Measurements from ENCODE around the gene PDCD1.
"Not testable (repeated sequence)": the region's sequence is repeated elsewhere in the genome, so short reads cannot be mapped to it uniquely, and the experiment has no call there.

PDCD1 gene

DNA sequence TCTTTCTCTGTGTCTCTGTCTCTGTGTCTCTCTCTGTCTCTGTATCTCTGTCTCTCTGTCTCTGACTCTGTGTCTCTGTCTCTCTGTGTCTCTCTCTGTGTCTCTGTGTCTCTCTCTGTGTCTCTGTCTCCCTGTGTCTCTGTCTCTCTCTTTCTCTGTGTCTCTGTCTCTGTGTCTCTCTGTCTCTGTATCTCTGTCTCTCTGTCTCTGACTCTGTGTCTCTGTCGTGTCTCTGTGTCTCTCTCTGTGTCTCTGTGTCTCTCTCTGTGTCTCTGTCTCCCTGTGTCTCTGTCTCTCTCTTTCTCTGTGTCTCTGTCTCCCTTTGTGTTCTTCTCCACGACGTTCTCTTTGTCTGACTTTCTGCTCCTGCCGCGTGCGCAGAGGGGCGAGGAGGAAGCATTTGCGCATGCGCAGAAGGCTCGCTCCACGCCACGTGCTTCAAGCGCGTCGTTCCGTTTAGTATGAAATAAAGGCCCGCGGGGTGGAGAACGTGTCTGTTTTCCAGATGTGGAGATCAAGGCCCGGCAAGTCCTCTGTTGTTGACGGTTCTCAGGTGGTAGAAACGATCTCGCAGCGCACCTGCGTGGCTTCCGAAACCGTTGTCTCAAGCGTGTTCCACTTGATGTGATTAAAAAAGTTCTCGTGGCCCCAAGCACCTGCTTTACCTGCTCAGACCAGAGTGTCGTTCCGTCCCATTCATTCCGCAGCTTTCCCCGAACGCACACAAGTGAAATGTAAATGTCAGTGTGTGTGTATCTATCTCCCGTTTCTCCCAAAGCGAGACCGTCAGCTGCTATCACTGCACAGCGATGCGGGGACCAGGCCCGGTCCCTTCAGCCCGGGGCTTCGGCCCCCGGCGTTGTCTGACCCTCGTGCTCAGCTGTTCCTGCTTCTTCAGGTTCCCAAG, 34.9 kb downstream of the PDCD1 start:
- not testable (repeated sequence) for DNase-seq

DNA sequence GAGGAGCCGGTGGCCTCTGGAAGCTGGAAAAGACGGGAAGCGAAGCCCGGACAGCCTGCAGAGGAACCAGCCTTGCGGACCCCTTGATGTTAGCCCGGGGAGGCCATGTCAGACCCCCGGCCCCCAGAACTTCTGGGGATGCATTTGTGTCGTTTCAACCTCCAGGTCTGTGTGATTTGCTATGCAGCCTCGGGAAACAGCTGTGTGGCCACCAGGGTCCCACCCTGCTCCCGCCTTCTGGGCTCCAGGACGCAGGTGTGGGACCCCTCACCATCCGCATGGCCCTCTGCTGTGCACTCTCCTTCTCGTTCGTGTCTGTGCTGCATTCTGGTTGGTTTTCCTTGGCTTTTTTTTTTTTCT, 36.5 kb downstream of the PDCD1 start:
- no peak for DNase-seq

DNA sequence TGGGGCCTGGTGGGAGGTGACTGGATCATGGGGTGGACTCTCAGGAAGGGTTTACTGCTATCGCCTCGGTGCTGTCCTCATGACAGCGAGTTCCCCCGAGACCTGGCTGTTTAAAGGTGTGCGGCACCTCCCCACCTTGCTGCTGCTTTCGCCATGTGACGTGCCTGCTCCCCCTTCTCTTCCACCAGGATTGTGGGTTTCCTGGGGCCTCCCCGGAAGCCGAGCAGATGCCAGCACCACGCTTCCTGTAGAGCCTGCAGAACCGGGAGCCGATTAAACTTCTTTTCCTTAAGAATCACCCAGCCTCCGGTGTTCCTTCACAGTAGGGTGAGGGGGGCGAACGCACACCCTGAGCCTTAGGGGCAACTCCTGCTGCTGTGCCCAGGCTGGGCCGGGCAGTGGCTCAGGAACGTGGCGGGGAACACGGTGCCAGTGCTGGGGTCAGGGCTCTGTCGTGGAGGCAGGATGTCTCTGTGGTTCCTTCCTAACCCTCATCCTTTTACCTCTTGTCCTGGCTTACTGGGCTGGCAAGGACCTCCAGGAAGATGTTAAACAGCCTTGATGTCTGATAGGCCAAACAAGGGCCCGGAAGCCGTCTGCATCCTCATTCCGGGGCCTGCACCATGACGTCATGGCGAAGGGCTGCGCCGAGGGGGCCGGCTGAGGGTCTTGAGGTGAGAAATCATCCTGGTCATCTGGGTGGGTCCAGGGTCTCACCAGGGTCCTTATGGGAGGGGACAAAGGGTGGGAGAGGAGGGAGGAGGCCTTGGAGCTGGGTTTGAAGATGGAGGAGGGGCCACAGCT, 37.0 kb downstream of the PDCD1 start:
- no peak for DNase-seq

DNA sequence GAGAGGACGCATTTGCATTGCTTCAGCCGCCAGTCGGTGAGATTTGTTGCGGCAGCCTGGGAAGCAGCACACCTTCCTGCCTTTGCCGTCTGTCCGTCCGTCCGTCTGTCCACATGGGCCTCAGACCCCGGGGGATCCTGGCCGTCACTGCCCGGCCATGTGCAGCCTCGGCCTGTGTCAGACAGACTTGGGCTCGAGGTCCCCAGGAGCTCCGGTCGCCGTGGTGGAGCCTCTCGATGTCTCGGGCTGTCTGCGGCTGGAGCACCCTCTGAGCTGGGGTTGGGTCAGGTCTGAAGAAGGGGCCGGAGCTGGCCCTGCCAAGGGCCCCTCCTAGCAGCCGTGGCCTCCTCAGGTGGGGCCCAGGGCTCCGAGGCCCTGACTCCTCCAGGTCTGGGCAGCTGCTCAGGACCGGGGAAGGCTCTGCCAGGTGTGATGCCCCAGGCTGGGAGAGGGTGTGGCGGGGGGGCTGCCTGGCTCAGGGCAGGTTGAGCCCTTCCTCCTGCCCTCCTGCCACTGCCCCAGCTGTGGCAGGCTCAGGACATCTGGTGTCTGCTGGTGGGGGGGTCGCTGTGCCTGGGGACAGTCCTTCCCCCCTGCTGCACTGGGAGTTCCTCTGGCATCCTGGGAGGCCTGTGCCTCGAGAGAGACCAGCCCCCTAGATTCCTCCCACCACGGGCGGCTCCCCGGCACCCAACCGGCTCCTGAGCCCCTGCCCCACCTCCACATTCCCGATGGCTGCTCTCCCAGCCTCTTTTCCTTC, 37.9 kb downstream of the PDCD1 start:
- no peak for DNase-seq

DNA sequence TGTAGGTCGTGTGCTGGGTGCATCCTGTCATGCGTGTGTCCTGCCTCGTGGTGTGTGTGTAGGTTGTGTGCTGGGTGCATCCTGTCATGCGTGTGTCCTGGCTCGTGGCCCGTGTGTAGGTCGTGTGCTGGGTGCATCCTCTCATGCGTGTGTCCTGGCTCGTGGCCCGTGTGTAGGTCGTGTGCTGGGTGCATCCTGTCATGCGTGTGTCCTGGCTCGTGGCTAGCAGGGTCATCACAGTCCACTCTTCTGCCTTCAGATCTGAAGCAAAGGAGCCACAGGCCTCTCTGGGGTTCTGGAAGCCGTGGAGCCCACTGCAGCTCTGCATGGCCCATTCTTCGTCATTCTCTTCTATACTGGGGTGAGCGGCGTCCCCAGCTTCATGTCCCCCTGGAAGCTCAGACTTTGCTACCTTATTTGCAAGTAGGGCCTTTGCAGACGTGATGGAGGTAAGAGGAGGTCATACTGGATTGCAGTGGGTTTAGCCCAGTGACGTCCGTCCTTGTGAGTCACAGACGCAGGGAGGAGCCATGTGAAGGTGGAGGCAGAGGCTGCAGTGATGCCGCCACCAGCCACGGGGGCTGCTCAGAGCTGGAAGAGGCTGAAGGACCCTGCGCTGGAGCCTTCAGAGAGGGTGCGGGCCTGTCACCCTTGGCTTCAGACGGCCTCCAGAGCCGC, 38.6 kb downstream of the PDCD1 start:
- not testable (repeated sequence) for DNase-seq

DNA sequence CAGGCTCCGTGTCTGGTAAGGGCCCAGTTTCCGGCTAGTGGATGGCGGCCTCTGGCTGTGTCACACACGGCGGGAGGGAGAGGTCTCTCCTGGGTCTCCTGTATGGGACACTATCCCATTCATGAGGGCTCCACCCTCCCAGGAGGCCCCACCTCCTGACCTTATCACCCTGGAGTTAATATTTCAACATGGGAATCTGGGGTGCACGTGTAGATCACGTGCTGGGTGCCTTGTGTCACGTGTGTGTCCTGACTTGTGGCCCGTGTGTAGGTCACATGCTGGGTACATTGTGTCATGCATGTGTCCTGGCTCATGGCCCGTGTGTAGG, 39.8 kb downstream of the PDCD1 start:
- no peak for DNase-seq

DNA sequence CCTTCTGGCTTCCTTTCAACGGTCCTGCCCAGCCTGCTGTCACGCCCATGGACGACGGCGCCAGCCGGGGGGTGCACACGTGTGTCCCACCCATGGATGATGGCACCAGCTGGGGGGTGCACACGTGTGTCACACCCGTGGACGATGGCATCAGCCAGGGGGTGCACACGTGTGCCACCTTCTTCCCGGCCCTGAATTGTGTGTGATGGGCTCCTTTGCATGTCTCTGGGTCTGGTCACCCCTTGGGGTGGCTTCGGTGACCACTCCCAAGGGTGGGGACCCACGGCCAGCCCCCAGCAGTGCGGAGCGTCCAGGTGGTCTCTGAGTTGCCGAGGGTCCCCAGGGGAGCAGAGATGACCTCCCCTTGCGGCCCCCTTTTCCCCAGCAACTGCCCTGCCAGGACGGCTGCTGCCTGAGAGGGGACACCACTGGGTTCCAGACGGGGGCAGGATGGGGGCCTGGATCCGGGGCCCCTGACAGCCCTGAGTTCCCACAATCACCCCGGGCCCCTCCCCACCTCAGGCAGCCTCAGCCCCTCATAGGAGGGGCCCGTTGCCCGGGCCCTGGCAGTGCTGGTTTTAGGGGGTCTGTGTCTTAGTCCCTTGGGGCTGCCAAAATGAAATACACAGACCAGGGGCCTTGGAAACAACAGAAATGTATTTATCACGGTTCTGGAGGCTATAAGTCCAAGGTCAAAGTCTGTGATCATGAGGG, 40.3 kb downstream of the PDCD1 start:
- DNase-seq: no peak

DNA sequence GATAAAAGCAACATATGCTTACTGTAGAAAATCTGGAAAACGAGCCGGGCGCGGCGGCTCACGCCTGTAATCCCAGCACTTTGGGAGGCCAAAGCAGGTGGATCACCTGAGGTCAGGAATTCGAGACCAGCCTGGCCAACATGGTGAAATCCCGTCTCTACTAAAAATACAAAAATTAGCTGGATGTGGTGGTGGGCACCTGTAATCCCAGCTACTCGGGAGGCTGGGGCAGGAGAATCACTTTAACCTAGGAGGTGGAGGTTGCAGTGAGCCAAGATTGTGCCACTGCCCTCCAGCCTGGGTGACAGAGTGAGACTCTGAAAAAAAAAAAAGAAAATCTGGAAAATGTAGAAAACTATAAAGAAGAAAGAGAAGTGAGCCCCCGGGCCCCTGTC, 40.9 kb downstream of the PDCD1 start:
- not testable (repeated sequence) for DNase-seq

DNA sequence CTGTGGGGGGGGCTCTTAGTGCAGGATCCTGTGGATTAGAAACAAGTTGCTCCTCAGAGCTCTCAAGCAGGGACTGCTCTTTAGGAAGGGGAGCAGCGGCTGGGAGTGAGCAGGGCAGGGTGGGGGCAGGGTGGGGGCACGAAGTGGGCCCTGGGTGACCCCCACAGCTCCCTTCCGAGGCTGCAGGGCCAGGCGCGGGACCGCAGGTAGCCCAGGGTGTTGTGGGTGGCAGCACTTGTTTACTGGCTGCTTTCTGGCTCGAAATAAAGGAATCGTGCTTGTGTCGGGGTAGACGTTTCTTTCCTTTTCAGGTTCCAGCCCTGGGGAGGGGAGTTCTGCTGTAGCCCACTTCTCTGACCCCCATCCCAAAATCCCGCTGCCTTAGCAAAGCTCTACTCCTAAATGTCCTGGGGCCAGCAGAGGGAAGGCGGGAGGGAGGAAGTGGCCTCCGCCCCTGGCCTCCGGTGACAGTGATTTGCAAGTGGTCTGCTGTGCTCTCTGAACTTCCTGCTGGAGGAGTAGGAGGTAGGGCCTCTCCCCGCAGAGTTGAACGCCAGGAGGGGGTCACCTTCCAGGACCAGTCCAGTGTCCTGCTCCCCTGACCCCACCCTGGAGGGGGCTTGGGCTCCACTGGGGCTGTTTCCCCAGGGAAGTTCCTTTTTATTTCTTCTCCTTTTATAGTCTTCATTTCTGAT, 41.4 kb downstream of the PDCD1 start:
- DNase-seq: no peak

DNA sequence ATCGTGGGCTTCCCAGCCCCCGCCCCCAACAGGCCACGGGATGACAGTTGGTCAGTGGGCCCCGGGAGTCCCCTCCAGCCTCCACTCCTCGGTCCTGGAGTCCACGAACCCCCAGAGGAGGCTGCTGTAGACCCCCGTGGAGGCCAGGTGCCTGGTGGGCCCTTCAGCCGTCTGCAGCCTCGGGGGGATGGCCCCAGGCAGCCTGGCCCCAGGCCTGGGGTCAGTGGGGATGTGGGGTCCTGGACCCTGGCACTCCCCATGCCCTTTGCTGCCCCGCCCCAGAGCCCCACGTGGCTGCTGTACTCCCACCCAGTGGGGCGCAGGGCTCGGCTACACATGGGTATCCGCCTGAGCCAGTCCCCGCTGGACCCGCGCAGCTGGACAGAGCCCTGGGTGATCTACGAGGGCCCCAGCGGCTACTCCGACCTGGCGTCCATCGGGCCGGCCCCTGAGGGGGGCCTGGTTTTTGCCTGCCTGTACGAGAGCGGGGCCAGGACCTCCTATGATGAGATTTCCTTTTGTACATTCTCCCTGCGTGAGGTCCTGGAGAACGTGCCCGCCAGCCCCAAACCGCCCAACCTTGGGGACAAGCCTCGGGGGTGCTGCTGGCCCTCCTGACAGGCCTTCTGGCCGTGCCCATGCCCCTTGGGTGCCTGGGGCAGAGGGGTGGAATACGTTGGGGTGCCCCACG, 42.1 kb downstream of the PDCD1 start:
- DNase-seq: no peak

DNA sequence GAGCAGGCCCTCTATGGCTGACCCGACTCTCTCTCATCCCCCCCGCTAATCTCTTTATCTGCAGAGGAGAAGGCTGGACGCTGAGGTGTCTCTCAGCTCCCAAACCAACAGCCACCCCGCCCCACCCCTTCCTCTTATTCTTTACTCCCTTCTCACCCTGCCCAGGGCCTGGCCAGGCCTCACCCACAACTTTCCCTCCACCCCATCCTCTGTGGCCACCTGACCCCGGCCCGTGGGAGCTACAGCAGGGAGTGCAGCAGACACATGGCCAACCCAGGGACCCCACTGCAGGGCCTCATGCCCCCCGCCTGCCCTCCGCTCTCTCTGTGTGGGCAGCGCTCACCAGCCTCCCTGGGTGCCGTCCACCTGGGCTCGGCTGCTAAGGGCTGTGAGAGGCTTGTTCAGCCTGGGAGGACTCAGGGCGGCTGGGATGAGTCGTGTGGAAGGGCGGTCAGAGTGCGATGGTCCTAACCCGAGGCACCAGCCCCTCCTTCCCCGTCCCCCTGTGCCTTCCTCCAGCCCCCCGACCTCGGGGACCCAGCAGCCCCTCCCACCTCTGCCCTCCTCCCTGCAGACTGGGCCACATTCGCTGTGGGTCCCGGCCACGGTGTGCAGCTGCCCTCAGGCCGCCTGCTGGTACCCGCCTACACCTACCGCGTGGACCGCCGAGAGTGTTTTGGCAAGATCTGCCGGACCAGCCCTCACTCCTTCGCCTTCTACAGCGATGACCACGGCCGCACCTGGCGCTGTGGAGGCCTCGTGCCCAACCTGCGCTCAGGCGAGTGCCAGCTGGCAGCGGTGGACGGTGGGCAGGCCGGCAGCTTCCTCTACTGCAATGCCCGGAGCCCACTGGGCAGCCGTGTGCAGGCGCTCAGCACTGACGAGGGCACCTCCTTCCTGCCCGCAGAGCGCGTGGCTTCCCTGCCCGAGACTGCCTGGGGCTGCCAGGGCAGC, 42.9 kb downstream of the PDCD1 start:
- no peak for DNase-seq

DNA sequence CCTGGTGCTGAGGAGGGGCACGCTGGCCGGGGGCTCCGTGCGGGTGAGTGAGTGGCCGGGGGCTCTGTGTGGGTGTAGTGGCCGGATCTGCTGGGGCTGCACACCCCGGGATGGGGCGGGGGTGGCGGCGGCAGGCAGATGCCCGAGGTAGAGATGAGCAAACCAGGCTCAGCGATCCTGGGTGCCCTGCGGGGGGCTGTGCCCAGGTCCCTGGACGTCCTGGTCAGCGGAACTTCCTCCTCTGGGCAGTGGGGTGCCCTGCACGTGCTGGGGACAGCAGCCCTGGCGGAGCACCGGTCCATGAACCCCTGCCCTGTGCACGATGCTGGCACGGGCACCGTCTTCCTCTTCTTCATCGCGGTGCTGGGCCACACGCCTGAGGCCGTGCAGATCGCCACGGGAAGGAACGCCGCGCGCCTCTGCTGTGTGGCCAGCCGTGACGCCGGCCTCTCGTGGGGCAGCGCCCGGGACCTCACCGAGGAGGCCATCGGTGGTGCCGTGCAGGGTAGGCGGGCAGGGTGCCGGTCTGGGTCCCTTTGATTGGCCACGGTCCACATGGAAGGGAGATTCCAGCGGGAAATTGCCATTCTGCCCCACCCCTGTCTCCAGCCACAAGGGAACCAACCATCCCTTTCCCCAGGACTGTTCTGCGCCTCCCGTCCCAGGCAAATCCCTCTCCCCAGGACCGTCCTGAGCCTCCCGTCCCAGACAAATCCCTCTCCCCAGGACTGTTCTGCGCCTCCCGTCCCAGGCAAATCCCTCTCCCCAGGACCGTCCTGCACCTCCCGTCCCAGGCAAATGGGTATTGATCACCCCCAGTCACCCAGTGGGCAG, 43.8 kb downstream of the PDCD1 start:
- no peak for DNase-seq

DNA sequence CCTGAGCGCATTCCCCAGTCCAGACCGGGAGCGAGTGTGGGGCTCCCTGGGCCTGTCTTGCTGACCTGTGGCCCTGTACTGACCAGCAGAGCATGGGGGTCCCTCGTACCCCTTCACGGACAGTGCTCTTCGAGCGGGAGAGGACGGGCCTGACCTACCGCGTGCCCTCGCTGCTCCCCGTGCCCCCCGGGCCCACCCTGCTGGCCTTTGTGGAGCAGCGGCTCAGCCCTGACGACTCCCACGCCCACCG, 44.4 kb downstream of the PDCD1 start:
- DNase-seq: no peak

DNA sequence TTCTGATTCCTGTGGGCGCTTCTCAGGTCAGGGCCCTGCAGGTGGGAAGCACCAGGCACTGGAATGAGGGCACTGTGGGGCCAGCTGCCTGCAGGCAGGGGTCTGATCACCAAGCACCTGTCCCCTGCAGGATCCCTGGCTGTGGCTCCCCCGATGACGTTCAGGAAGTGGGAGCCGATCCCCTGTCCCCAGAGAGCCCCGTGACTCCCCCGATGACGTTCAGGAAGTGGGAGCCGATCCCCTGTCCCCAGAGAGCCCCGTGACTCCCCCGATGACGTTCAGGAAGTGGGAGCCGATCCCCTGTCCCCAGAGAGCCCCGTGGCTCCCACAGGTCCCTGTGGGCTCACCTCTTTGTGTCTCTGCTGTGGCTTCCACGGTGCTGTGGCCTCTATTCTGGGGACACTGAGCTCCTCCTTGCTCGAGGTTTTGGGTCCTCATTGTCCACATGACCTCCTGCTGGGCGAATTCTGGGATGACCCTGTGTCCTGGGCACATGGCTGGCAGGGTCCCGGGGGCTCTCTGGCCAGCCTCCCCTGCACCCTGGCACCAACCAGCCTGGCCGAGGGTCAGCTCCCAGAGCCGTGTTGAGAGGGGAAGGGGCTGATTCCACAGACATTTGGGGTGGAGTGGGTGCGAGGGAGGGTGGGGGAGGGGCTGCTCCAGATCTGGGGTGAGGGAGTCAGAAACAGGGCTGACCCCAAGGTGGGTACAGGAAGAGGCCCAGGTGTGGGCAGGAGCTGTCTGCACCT, 44.9 kb downstream of the PDCD1 start:
- no peak for DNase-seq

DNA sequence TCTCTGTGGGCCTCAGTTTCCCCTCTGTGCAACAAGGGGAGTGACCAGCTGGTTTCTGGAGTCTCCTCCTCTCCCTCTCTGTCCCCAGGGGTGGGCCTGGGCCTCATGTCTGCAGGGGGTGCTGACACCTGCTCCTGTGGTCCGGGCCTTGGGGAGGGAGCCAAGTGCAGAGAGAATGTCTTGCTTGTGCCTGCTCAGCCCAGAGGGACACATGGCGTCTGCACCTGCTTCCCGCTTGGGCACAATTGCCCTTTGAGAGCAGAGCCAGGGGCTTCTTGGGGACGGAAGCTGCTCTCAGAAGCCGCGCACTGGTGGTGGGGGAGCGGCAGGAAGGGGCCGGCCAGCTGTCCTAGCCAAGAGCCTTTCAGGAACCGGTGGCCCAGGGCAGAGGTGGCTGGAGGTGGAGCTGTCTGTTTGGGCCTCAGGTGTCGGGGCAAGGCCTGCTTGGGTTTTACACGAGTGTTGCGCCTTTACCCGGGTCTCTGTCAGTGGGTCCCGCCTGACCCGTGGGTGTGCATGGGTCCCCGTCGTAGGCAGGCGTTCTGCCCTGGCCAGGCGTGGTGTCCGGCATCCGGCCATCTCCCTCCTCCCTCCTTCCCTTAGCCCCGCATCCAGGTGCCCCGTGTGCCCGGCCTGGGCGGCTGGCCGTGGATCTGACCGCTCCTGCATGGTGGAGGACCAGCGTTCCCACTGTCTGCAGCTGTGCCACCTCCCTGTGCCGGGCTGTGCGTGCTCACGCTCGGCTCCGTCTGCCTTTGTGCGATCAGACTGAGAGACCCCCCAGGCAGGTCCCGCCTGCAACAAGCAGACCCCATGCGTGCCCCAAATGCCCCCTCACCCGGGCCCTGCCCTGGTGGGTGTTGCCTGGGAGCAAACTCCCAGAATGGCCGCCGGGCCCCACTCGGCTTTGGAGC, 45.7 kb downstream of the PDCD1 start:
- DNase-seq: no peak

DNA sequence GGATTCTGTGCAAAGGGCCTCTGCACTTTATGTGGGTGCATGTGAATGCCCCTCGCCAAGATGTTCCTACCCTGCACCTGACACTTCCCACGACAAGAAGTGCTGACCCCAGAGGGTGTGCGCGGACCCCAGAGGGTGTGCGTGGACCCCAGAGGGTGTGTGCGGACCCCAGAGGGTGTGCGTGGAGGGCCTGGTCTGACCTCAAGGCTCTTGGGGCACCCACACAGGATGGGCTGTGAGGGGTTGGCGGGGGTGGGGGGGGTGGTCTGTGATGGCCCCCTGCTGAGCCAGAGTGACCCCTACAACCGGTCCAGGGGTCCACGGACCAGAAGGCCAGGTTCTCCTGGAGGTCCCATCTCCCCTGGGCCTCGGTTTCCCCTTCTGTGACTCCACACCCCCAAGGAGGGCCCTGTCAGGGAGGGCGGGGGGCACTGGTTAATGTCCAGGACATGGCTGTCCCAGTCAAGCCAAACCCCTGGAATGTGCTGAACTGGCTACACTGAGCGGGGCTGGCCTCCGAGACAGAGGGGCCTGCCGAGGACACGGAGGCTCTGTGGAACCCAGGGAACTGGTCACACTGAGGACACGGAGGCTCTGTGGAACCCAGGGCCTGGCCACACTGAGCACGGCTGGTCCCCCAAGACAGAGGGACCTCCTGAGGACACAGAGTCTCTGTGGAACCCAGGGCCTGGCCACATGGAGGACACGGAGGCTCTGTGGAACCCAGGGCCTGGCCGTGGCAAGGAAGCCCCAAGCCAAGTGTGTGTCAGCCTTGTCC, 46.6 kb downstream of the PDCD1 start:
- DNase-seq: no peak
